Measurements from ENCODE around the gene TAS2R31.

DNA sequence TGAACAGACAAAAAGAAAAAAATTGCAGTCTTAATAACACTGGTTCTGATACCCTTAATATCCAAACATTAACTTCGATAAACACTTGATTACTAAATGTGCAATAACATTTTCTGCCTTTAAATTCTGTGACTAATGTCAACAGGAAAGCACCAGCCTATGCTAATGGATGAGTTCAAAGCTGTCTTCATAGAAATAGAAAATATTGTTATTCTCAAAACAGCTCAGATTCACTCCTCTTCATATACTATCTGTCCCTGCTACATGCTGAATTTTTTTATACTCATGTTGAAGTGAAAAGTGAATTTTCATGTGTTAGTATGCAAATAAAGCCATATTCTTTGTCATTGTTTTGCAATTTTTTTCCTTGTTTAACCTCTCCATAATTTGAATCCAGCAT lies 47.0 kb upstream of the TAS2R31 start:
- TF ChIP-seq GATA3 (IDR thresholded peaks at IDR 0.05; ENCODE audit: low read depth, low read length) = no peak
- no peak for TF ChIP-seq GATA2 (IDR thresholded peaks at IDR 0.05; ENCODE audit: low read depth, low read length)

Measured in SH-SY5Y (cell line).